GM21390 (cell line): Measurements from ENCODE around the gene PLA2G4B.

Source experiments
- ATAC-seq: cut with Tn5 transposase; IDR thresholded peaks from one replicate; pipeline ENCODE4 v1.9.1; 2021; ENCODE audit not compliant: unreplicated experiment

Gene PLA2G4B, protein sequence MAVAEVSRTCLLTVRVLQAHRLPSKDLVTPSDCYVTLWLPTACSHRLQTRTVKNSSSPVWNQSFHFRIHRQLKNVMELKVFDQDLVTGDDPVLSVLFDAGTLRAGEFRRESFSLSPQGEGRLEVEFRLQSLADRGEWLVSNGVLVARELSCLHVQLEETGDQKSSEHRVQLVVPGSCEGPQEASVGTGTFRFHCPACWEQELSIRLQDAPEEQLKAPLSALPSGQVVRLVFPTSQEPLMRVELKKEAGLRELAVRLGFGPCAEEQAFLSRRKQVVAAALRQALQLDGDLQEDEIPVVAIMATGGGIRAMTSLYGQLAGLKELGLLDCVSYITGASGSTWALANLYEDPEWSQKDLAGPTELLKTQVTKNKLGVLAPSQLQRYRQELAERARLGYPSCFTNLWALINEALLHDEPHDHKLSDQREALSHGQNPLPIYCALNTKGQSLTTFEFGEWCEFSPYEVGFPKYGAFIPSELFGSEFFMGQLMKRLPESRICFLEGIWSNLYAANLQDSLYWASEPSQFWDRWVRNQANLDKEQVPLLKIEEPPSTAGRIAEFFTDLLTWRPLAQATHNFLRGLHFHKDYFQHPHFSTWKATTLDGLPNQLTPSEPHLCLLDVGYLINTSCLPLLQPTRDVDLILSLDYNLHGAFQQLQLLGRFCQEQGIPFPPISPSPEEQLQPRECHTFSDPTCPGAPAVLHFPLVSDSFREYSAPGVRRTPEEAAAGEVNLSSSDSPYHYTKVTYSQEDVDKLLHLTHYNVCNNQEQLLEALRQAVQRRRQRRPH

DNA sequence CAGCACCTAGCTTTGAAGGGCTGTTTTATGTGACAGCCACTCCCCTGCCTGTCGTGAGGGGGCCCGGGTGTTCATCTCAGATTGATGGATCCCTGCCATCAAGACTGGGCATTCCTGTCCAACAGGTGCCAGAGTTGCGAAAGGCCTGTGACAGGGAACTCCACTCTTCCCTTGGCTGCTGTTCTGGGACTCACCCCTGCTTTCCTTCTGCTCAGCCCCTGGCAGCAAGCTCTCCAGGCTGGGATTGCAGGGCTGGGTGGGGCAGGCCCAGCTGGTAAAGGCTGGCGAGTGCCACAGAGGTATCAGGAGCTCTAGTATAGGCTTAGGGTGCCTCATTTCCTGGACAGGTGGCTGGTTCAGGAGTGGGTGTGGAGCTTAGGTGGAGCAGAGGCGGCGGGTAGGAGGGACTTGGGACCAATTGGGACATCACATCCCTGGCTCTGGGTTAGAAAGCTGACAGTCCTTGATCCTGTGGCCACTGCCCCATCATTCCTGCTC is at the start of gene PLA2G4B:
Gene PLA2G4B (plus strand): TSS at position 448 of the 498 bp plus-strand sequence. CDS start 67 bp downstream, outside the sequence.
- ATAC-seq: no peak

DNA sequence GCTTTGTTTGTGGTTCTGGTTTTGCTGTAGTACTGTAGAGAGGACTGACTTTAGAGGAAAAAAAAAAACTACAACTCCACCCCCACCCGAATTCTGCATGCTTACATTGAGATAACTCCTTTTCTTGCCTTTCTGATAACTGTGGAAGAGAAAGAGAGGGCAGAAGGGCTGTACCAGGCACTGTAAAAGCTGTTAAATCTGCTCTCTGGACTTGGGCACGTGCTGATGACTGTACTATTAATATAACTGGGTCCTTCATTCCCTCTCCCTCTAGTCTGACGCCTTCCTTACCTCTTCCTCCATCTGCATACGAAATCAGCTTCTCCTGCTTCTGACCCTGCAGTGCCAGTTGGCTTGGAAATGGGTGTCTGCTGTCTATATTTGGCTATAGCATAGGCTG is 49.4 kb upstream of the PLA2G4B start:
- no peak for ATAC-seq

DNA sequence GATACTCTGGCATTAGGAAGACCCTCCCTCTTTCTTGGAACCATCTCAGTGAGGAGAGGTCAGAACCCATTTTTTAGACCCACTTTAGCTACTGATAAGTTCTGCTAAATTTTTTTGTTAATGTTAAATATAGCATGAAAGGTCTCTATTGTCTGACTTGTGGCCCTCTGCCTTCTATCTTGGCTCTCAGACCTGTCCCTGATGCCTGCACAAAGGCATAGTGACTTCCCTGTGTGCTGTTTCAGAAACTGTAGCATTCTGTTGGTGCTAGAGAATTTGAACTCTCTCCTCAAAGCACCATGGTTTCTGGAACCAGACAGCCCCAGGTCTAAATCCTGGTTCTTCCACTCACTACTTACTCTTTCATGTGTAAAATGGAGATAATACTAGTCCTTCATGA is 49.0 kb upstream of the PLA2G4B start:
- ATAC-seq: no peak

DNA sequence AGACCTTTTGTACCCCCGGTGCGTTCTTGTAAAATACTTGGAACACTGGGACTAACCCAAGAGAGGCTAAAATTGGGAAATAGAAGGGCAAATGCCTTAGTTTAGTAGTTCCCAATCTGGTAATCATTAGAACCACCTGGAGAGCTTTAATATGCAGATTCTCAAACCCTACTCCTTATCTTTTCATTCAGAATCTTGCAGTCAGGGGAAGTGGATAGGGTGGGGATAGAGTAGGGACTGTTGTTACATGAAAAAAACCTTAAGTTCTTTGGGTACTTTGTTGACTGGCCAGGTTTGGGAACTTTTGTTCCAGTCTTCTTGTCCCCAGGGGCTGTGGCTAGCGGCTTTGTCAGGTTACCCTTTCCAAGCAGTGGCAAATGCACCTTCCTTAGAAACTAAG is 48.5 kb upstream of the PLA2G4B start:
- ATAC-seq: no peak

DNA sequence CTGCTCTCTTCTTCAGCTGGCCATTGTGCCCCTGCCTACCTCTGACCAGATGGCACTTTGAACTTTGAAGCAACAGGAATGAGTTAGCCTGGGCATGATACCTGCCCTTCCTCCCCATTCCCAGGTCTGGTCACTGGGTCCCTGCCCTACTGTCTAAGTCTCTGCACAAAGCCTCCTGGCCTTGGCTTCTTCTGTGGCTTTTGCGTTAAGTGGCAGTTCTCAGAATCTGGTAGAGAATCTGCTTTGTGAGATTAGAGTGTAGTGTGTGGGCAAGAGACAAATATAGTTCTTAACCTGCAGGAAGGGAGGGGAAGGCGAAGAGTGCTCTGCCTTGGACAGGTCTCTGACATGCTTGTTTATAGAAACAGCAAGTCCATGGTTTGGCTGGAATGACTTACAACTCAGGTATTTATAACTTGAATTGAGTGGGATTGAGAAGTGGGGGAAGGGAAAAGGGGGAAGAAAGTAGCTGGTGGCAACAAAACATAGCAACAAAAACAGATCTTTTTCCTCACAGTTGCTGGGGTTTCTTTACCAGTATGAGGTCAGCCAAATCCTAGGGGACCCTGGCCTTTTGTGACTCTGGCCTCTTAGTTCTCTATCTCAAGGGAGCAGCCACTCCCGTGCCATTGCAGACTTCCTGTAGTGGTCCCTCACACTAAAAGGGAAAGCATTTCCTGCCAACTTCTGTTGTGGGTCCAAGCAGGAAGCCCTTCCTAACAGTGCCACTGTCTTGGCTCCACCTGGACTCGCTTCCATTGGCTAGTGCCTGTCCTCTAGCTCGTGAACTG is 47.7 kb upstream of the PLA2G4B start:
- ATAC-seq: no peak

DNA sequence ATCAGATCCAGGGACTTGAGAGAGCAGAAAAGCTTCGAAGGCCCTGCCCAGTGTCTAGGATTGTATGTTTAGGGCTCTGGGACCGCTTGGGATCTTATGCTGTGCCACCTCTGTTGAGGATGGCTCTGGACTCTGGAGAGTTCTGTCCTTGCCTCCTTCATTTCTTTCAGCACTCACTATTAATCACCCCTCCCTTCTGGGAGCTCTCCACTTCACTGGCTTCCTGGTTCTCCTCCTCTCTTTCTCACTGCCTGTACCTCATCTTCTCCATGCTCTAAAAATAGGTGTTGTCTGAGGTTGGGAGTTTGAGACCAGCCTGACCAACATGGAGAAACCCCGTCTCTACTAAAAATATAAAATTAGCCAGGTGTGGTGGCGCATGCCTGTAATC is 47.1 kb upstream of the PLA2G4B start:
- no peak for ATAC-seq

DNA sequence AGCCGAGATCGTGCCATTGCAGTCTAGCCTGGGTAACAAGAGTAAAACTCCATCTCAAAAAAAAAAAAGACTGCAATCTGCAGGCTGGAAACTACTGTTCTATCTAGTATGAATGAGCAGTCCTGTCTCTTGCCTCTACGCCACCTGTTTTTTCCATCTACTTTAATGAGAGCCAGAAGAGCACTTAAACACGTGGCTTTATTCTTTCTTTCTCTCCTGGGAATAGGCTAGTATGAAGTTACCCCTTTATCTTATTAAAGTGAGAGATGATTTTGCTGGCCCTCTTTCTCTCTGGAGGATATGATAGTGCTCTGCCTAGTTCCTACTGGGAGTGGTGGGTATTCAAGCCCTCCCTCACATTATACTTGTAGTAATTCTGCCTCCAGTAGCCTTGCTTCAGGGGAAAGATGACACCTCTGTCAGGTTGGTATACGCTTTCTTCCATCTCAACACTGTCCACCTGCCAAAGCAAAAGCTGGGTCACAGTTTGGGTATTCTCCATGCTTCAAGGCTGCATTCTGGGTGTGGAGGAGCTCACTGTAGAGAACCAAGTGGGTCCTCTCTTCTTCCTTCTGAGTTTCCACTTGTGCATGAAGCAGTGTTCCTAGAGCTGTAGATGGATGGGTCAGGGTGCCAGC is 46.5 kb upstream of the PLA2G4B start:
- no peak for ATAC-seq

DNA sequence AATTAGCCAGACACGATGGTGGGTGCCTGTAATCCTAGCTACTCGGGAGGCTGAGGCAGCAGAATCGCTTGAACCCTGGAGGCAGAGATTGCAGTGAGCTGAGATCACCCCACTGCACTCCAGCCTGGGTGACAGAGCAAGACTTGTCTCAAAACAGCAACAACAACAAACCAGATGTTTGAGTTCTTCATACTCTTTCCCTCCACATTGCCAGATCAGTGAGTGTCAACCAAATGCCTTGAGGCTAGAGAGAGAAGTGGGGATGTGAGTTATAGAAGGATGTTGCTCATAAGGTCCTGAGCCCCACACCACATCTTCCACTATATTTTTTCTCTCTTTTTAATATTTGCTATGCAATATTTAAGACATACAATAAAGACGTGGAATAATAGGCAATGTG is 44.6 kb upstream of the PLA2G4B start:
- no peak for ATAC-seq

DNA sequence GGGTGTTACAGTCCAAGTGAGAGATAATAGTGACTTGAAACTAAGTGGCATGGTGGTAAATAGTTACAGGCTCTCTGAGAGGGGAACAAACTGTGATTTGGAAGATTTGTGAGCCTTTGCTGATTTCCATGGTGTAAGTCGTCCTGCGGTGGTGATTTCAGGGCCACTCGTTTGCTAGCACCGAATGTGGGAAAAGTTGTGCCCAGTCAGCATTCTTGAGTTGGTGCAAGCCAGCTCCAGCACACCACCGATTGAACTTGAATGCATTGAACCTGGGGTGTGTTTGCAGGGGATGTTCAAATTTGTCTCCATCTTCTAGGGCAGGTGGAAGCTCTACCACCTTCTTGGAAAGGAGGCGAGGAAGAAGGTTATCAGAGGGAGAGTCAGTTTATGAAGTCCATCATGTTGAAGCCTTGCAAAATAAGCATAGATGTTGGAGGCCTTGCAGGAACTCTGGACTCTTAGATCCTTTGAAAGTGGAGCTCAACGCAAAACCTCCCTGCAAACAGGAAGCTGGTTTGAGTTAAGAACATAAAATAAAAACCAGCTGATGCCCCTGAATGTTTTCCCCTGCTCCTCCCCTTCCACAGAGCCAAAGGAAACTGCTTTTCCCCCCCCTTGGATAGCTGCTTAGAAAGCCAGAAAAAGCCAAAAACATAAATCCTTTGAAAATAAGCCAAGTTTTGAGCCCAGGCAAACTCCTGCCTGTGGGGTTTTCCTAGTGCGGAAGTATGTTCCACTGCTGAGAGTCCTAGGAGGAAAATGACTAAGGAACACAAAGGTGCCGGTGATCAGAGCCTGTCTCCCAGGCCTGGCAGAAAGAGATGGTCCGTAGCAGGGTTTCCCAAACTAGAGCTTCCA is 42.4 kb upstream of the PLA2G4B start:
- ATAC-seq: no peak

DNA sequence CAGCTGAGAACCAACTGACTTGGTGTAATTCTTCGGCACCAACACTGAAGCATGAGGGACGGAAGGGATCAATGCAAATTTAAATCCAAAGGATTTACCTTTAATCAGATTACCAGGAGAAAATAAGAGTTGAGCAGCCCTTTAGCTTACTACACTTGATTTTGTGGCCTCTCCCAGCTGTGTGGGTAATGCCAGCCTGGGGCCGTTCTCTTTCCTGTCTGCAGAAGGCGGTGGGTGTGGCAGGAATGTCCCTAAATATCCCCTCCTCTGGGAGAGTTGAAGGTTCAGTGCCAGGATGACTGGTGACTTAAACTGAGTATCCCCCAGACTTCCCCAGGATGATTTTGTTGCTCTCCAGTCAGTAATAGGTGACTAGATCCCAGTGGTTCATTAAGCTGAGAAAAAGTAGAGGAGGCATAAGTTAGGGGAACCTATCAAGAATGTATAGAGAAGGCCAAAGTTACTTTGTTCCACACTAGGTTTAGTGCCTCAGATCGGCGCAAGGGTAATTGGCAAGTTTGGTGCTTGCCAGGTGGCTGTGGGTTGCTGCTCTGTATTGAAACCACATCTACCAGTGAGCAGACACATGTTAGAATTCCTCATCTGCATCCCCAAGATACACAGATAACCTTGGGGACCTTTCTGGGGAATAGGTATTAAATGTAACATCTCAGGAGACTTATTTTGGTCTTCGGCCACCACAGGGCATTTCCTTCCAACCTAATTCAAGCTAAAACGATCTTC is 41.3 kb upstream of the PLA2G4B start:
- ATAC-seq: no peak

DNA sequence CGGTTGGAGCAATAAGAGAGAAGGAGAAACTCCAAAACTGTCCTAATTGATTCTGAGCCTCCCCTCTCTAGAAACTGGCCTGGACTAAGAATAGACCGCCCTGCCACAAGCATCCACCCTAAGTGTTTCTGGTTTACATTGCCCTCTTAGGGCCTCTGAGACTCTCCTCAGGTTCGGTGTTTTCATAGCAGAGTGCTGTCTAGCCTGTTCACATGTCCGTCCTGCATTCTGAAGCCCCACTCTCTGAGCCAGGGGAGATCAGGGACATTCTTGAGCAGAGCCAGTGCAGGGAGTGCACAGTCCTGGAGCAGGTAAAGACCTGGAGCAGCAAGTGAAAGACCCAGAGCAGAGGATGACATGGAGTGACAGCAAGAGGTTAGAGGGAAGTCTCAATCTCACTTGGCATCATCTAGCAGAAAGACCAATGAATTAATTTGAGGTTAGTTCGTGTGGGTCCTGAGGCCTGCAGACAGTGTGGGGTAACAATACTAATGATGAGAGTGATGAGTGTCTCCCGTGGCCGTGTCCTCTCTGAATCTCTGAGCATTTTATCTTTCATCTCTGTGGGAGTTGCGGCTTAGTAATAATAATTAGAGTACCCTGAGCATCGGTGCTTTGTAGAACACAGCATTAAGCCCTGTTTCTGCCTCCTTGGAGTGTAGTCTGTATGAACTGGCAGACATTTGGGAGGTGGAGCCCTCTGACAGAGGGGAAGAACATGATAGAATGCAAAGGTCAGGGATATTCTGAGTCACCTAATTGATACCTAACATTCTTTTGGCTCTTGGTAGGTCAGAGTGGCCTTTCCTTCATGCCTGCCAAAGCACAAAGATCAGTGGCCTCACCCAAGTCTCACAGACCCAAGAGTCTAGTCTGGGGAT is 39.8 kb upstream of the PLA2G4B start:
- ATAC-seq: no peak

DNA sequence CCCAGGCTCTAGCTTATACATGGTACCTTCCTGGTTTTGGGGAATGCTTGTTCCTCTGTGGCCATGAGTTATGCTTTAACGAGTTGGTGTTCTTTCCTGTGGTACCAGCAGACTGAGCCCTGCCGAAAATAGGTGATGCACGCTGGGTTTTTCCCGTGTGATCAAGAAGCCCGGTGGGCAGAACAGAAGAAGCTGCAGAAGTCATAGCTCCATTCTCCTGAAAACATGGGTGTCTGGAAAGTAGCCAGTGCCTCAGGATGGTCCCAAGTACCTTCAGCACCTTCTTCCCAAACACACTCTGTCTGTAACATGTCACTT is 39.2 kb upstream of the PLA2G4B start:
- ATAC-seq: no peak

DNA sequence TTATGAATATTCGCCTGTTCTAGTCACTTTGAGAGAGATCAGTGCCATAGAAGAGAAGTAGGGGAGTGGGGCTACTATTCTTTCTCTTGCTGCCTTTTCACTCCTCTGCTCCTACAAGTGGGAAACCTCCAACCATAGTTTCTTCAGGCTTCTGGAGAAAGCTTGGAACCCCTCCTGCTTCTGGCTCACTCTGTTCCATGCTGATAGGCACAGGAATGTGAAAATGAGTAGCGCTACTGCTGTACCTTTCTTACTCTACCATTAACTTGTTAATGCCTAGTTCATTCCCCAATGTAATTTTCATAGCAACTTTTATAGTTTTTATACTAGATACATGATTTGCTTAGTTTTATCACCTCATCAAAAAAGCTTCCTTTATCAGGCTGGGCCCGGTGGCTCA is 37.5 kb upstream of the PLA2G4B start:
- no peak for ATAC-seq

DNA sequence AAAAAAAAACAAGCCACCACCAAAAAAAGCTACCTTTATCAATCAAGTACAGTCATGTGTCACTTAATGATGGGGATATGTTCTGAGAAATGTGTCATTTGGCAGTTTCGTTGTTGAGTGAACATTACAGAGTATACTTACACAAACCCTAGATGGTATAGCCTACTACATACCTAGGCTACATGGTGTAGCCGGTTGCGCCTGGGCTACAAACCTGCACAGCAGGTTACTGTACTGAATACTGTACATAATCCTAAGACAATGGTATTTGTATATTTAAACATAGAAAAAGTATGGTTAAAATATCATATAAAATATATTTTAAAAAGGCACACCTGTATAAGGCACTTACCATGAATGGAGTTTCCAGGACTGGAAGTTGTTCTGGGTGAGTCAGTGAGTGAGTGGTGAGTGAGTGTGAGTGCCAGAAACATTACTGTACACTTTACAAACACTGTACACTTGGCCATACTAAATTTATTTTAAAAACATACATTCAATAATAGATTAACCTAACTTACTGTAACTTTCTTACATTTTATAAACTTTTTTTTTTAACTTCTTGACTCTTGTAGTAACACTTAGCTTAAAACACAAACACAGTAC is 36.7 kb upstream of the PLA2G4B start:
- ATAC-seq: no peak

DNA sequence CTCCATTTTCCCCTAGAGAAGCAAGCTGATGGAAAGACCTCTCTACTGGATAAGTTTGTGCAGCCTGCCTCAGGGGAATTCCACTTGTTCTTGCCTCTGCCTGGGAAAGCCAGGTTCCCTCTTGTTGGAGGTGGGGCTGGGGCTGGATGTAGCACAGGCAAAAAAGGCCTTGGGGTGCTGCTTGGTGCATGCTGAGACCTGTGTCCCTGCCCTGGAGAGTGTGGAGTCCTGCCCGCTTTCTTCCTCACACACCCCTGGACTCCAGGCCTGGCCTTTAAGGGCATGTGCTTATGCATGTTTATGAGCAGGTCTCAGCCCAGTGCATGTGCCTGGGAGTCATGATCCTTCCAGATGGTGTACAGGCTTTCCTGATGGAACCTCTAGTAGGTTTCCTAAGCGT is 34.3 kb upstream of the PLA2G4B start:
- ATAC-seq: no peak

DNA sequence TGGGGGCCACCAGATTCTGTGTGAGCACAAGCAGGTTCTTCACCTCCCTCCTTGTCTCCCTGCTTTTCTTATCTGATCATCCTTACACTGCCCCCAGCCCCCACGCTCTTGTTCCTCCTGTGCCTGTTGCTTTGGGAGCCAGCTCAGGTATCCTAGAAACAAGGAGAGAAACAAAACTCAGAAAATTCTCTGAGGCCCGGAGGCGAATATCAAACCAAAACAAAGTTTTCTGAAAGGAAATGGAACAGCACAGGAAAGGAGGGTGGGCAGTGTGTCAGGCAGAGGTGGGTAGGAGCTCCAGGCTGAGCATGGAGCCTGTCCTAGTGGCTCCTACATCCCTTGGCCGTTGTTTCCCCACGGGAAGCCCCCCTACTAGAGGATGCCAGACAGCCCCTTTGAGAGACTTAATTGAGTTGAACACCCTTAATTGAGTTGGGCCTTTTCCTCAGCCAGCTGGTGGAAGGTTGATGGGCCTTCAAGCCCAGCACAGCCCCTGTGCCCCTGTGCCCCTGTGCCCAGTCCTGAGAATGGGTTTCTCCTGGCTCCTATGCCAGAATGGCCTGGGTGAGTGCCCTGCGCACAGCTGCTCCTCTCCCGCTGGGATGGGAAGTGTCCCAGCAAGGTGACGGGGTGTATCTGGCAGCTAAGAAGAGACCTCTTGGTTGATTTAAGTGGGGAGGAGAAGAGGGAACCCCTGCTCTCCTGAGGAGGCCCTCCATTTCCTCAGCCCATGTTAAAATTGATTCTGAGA is 33.6 kb upstream of the PLA2G4B start:
- ATAC-seq: no peak

DNA sequence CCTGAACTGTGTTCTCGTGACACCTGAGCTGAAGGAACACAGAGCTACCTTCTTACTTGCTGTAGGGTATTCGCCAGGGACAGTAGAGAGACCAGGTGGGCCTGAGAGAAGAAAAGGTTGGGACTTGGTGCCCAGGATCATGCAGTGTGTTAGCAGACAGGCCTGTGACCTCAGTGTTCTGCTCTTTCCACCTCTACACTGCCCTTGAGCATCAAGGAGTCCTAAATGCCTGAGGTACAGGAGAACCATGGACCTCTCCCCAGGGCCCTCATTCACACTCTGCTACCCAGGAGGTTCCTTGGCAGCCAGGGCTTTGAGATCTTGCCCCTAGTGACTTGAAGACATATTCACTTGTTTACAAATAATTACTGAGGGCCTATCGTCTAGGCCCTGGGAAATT is 32.9 kb upstream of the PLA2G4B start:
- ATAC-seq: no peak
